H1 (cell line): ENCODE results near the gene LTC4S. TPM values are rescaled to one million over a fixed set of nuclear protein-coding genes. Genes with fewer than 3 reads are reported as not detected.

ENCODE experiments used
- CTCF ChIA-PET: fragments of 300-600 bp; sonication (Branson Sonifier 250); formaldehyde crosslinking; loops from one replicate; lab custom pipeline; 2021; ENCODE audit not compliant: partially characterized antibody; lab: Charles Lee
- POLR2A ChIA-PET: fragments of 300-600 bp; sonication (Branson Sonifier 250); formaldehyde crosslinking; loops from one replicate; lab custom pipeline; 2021; ENCODE audit warnings: inconsistent platforms; ENCODE audit not compliant: partially characterized antibody; lab: Charles Lee
- DNase-seq, 2 experiments: peaks; one replicate each; pipeline versions ENCODE4 v3.0.0 to v3.0.0-alpha.2; 2010 to 2022; ENCODE audit warnings: low spot score in 2 of 2, low read depth in 1 of 2, mixed read lengths in 1 of 2
- FAIRE-seq: peaks from 2 replicates; lab custom pipeline; 2011; peaks lifted over from hg19 to GRCh38; lab: Jason Lieb, UNC
- H2AFZ ChIP-seq: 2 replicates; pipeline ENCODE4 v1.8.1; 2012; ENCODE audit warnings: low read length, inconsistent platforms
- H2AK5ac ChIP-seq: 2 replicates; pipeline ENCODE4 v1.6.1; 2013; ENCODE audit warnings: low read depth, low read length
- H2BK120ac ChIP-seq: replicated peaks from 2 replicates; pipeline ENCODE3; 2013; ENCODE audit warnings: low read depth, low read length, inconsistent platforms
- H2BK12ac ChIP-seq: 2 replicates; pipeline ENCODE4 v1.6.1; 2013; ENCODE audit warnings: low read depth, low read length
- H2BK15ac ChIP-seq: 2 replicates; pipeline ENCODE4 v1.6.1; 2013; ENCODE audit warnings: low read length
- H2BK20ac ChIP-seq: 2 replicates; pipeline ENCODE4 v1.6.1; 2013; ENCODE audit warnings: low read length
- H2BK5ac ChIP-seq: 2 replicates; pipeline ENCODE4 v1.6.1; 2013; ENCODE audit warnings: low read depth, low read length
- H3K14ac ChIP-seq: 2 replicates; pipeline ENCODE4 v1.6.1; 2013; ENCODE audit warnings: inconsistent platforms; ENCODE audit not compliant: insufficient read length
- H3K18ac ChIP-seq: 2 replicates; pipeline ENCODE4 v1.6.1; 2013; ENCODE audit warnings: low read length; ENCODE audit errors: extremely low read depth
- H3K23ac ChIP-seq: 2 replicates; pipeline ENCODE4 v1.6.1; 2013; ENCODE audit warnings: inconsistent platforms; ENCODE audit not compliant: insufficient read length
- H3K23me2 ChIP-seq: 2 replicates; pipeline ENCODE4 v1.6.1; 2013; ENCODE audit warnings: low read depth, low read length
- H3K27ac ChIP-seq: 2 replicates; pipeline ENCODE4 v1.6.1; 2011; ENCODE audit warnings: low read depth, low read length, inconsistent platforms
- H3K27me3 ChIP-seq, 4 experiments: replicated peaks in 1 of 4; 1 replicate in 1 of 4; 2 replicates in 3 of 4; pipeline versions ENCODE4 v1.6.1 to v1.8.1; 2011 to 2013; ENCODE audit warnings: low read length in 3 of 4, mild to moderate bottlenecking in 3 of 4, inconsistent platforms in 2 of 4, mixed read lengths in 2 of 4, moderate library complexity in 1 of 4; ENCODE audit not compliant: control insufficient read depth in 3 of 4, insufficient read depth in 3 of 4; ENCODE audit errors: extremely low read depth in 1 of 4
- H3K36me3 ChIP-seq, 4 experiments: 2 replicates each; pipeline versions ENCODE4 v1.6.1 to v1.8.1; 2011 to 2013; ENCODE audit warnings: mild to moderate bottlenecking in 4 of 4, low read length in 3 of 4, moderate library complexity in 2 of 4, control low read depth in 1 of 4, inconsistent platforms in 1 of 4; ENCODE audit not compliant: insufficient read depth in 4 of 4, control insufficient read depth in 2 of 4
- H3K4ac ChIP-seq: replicated peaks from 2 replicates; pipeline ENCODE3; 2013; ENCODE audit warnings: low read length, low read depth, mixed read lengths, inconsistent platforms; ENCODE audit not compliant: insufficient read length
- H3K4me1 ChIP-seq, 4 experiments: replicated peaks in 1 of 4; 1 replicate in 1 of 4; 2 replicates in 3 of 4; pipeline versions ENCODE4 v1.6.1 to v1.8.1; 2011 to 2013; ENCODE audit warnings: low read length in 3 of 4, inconsistent platforms in 2 of 4, mixed read lengths in 1 of 4; ENCODE audit not compliant: insufficient read depth in 4 of 4, control insufficient read depth in 3 of 4
- H3K4me2 ChIP-seq, 2 experiments: 2 replicates each; pipeline versions ENCODE4 v1.6.1 to v1.8.1; 2011 to 2013; ENCODE audit warnings: low read depth in 2 of 2, low read length in 2 of 2, control low read depth in 1 of 2, inconsistent platforms in 1 of 2, mild to moderate bottlenecking in 1 of 2; ENCODE audit not compliant: insufficient read depth in 1 of 2
- H3K4me3 ChIP-seq, 4 experiments: fragments of 200-600, 300-600 bp in 1 of 4; sonication (generic), shearing (Covaris generic), sonication (Bioruptor Twin) in 1 of 4; 2 replicates each; pipeline versions ENCODE4 v1.5.1 to v1.8.1; 2011 to 2016; ENCODE audit warnings: low read length in 4 of 4, low read depth in 3 of 4, control low read depth in 2 of 4, inconsistent platforms in 2 of 4, mild to moderate bottlenecking in 2 of 4, mixed read lengths in 1 of 4, moderate library complexity in 1 of 4; ENCODE audit not compliant: insufficient read depth in 2 of 4; ENCODE audit errors: extremely low read depth in 1 of 4
- H3K56ac ChIP-seq: replicated peaks from 2 replicates; pipeline ENCODE3; 2013; ENCODE audit warnings: low read depth, mild to moderate bottlenecking, mixed read lengths, low read length, inconsistent platforms; ENCODE audit not compliant: insufficient read length
- H3K79me1 ChIP-seq: 2 replicates; pipeline ENCODE4 v1.6.1; 2013; ENCODE audit warnings: low read depth, low read length, control low read depth
- H3K79me2 ChIP-seq, 2 experiments: 2 replicates each; pipeline versions ENCODE4 v1.6.1 to v1.8.1; 2012 to 2013; ENCODE audit warnings: low read length in 2 of 2, mild to moderate bottlenecking in 2 of 2, inconsistent platforms in 1 of 2; ENCODE audit not compliant: insufficient read depth in 2 of 2, control insufficient read depth in 1 of 2
- H3K9ac ChIP-seq, 4 experiments: replicated peaks in 1 of 4; 1 replicate in 1 of 4; 2 replicates in 3 of 4; pipeline versions ENCODE4 v1.6.1 to v1.8.1; 2011 to 2013; ENCODE audit warnings: low read depth in 3 of 4, low read length in 3 of 4, control low read depth in 2 of 4, mild to moderate bottlenecking in 2 of 4, moderate library complexity in 2 of 4, inconsistent platforms in 1 of 4; ENCODE audit errors: extremely low read depth in 1 of 4
- H3K9me3 ChIP-seq, 2 experiments: 2 replicates each; pipeline versions ENCODE4 v1.6.1 to v1.8.1; 2012 to 2013; ENCODE audit warnings: mild to moderate bottlenecking in 2 of 2, moderate library complexity in 2 of 2, control low read depth in 1 of 2, inconsistent platforms in 1 of 2, low read depth in 1 of 2, low read length in 1 of 2, mixed read lengths in 1 of 2; ENCODE audit not compliant: insufficient read depth in 2 of 2
- H4K20me1 ChIP-seq, 2 experiments: replicated peaks in 1 of 2; 2 replicates each; pipeline versions ENCODE3 to v1.8.1; 2011 to 2013; ENCODE audit warnings: inconsistent platforms in 2 of 2, low read length in 2 of 2, mild to moderate bottlenecking in 1 of 2; ENCODE audit not compliant: insufficient read depth in 2 of 2, control insufficient read depth in 1 of 2
- H4K5ac ChIP-seq: 2 replicates; pipeline ENCODE4 v1.6.1; 2013; ENCODE audit warnings: low read length, low read depth, mixed read lengths, inconsistent platforms; ENCODE audit not compliant: insufficient read length
- H4K8ac ChIP-seq: 2 replicates; pipeline ENCODE4 v1.8.0; 2013; ENCODE audit warnings: mild to moderate bottlenecking, moderate library complexity, low read length, inconsistent platforms; ENCODE audit not compliant: insufficient read depth; ENCODE audit errors: extremely low read depth
- H4K91ac ChIP-seq: replicated peaks from 2 replicates; pipeline ENCODE3; 2013; ENCODE audit warnings: low read length, mixed read lengths, inconsistent platforms; ENCODE audit not compliant: insufficient read length
- POLR2A ChIP-seq, 2 experiments: IDR thresholded peaks; 1 replicate in 1 of 2; 2 replicates in 1 of 2; pipeline ENCODE4 v1.6.1; 2011; ENCODE audit warnings: low read depth in 2 of 2, low read length in 2 of 2, mild to moderate bottlenecking in 2 of 2; ENCODE audit errors: control extremely low read depth in 1 of 2
- WGBS, 2 experiments: shearing (Covaris generic) in 1 of 2; methylation state at CpG; one replicate each; pipeline versions ENCODE4 v1.1.6 to v1.1.7; 2013 to 2015; ENCODE audit warnings: low lambda C conversion rate in 2 of 2, mixed read lengths in 2 of 2, inconsistent platforms in 1 of 2, low coverage in 1 of 2, missing lambda C conversion rate in 1 of 2; ENCODE audit not compliant: insufficient replicate concordance in 2 of 2, insufficient coverage in 1 of 2, insufficient read length in 1 of 2; ENCODE audit errors: extremely low coverage in 1 of 2, missing lambda C conversion rate in 1 of 2; 5-methylcytosine and 5-hydroxymethylcytosine counted together
- polyA plus RNA-seq, 7 experiments: library from polyadenylated mRNA; depleted of rRNA in 3 of 7; stranded (reverse) in 5 of 7; unstranded in 2 of 7; fragments of >200 nt in 5 of 7; fragments of 200-250 nt in 2 of 7; gene quantifications; 1 replicate in 5 of 7; 2 replicates in 1 of 7; 4 replicates in 1 of 7; pipeline versions ENCODE4 v1.2.1 to v1.2.3, GENCODE V29; 2011 to 2013; ENCODE audit warnings: missing spikeins in 2 of 7, mixed read lengths in 2 of 7
- total RNA-seq: library from RNA; stranded (reverse); fragmentation: NEBNext Ultra II Directional; extraction: Animal tissue kit (Norgen Biotek cat#: 25700); gene quantifications from 2 replicates; pipeline ENCODE4 v1.2.1, GENCODE V29; 2021

LTC4S gene
- total and polyA plus RNA-seq, 2 of the 8 experiments (the other 6 are each of a cell fraction or from before 2014, with no cell fraction given), result 2.2 to 3.7 TPM

DNA sequence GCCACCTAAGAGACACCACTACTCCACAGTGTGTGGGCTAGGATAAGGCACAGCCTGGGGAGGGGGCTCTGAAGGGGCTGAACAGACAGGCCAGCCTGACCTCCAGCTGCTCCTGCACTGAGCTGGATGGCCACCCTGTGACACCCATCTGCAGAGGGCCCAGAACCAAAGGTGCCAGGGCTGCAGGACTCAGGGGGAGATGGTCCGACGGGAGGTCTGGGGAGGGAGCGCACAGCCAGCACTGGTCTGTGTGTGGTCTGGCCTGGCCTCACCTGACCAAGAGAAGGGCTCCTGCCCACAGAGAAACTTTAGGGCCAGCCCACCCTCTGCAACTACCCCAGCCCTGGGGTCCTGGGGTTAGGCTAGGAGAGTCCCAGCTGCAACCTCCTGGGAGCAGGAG, 789 bp downstream of the LTC4S start:
- no peak for FAIRE-seq
- Histone ChIP-seq H2BK15ac (peak overlapping the region; percentile 89; the same call in 1 of the 2 replicates), H3K4me1 (peaks cover 0 to 13% (median 9%) of the 10 kb centered on the region in 4 experiments; a peak in 5 of 7 replicates), H2AFZ (no peak overlapping the region), H3K23me2 (peaks cover 7% of the 10 kb centered on the region), H3K18ac (no peak overlapping the region), H3K4me3 (peak overlapping the region in 1 of 4 experiments; percentile 88; a peak in 1 of 8 replicates), H3K56ac (no peak overlapping the region), H3K27ac (no peak overlapping the region), H2BK12ac (peak overlapping the region; percentile 45; the same call in 1 of the 2 replicates), H2BK120ac (no peak overlapping the region), H2AK5ac (peak overlapping the region; percentile 28; the same call in 1 of the 2 replicates), H4K5ac (no peak overlapping the region), H3K14ac (no peak overlapping the region), H3K79me1 (no peaks in the 10 kb centered on the region), H4K8ac (no peak overlapping the region), H3K23ac (no peak overlapping the region), H3K79me2 (no peaks in the 10 kb centered on the region), H2BK5ac (peak overlapping the region; percentile 46; the same call in 1 of the 2 replicates), H3K9me3 (no peaks in the 10 kb centered on the region), H3K9ac (no peak overlapping the region), H3K4ac (peak overlapping the region; percentile 61), H4K20me1 (peaks cover 4 to 10% of the 10 kb centered on the region in 2 experiments), H3K36me3 (peaks cover 12 to 22% (median 20%) of the 10 kb centered on the region in 4 experiments), H3K27me3 (peaks cover 0 to 2% (median 0%) of the 10 kb centered on the region in 4 experiments; a peak in 1 of 7 replicates), H2BK20ac (no peak overlapping the region), H3K4me2 (peak overlapping the region in 1 of 2 experiments; percentile 60; a peak in 2 of 4 replicates), H4K91ac (no peak overlapping the region)
- POLR2A ChIA-PET, result interaction anchor here (1.2 to 16.9 kb wide), 5 partner anchors 9 to 39 kb away, joined by 3 to 207 read pairs (median 4); partner anchors contain the start of genes MGAT4B and SQSTM1
- no peak for TF ChIP-seq POLR2A (IDR thresholded peaks at IDR 0.05; ENCODE audit: control extremely low read depth in 1 of 2, low read depth in 2 of 2, low read length in 2 of 2)
- DNase-seq, result no peak
- CTCF ChIA-PET, result interaction anchor here (1.0 to 3.3 kb wide), 9 partner anchors 9 to 57 kb away, joined by 3 to 23 read pairs (median 4); no protein-coding TSS in a partner anchor
- WGBS, 2 experiments, result 90% methylated on average over 3 of the region's 3 CpGs; no CpG with 5 or more reads in 1 of the 2 experiments
